Thoracic aorta (tissue), 2 donors: Measurements from ENCODE around the gene ZNF668. TPM values are rescaled to one million over a fixed set of nuclear protein-coding genes. Genes with fewer than 3 reads are reported as not detected.

ENCODE experiments used
- ATAC-seq: fragments of 150-250 bp; one replicate; pipeline ENCODE4 v1.8.0; 2017; ENCODE audit warnings: low read depth; ENCODE audit not compliant: insufficient number of reproducible peaks, low FRiP score
- DNase-seq: peaks from one replicate; pipeline ENCODE4 v3.0.0-alpha.2; 2020; ENCODE audit warnings: low spot score
- H3K27ac ChIP-seq, 2 donors: fragments of 200-600 bp; sonication (generic); 1 replicate in 1 of 2; 2 replicates in 1 of 2; pipeline ENCODE4 v1.5.1; 2016; ENCODE audit warnings: mild to moderate bottlenecking in 2 of 2, moderate library complexity in 2 of 2
- H3K27me3 ChIP-seq: fragments of 200-600 bp; sonication (generic); replicated peaks from 2 replicates; pipeline ENCODE4 v1.6.0; 2016; ENCODE audit warnings: mild to moderate bottlenecking; ENCODE audit not compliant: insufficient read depth
- H3K36me3 ChIP-seq: fragments of 200-600 bp; sonication (generic); one replicate; pipeline ENCODE4 v1.5.1; 2016
- H3K4me1 ChIP-seq, 2 donors: fragments of 200-600 bp; sonication (generic); 1 replicate in 1 of 2; 2 replicates in 1 of 2; pipeline versions ENCODE4 v1.5.1 to v1.6.0; 2016; ENCODE audit warnings: low read depth in 2 of 2, mild to moderate bottlenecking in 1 of 2; ENCODE audit not compliant: control insufficient read depth in 1 of 2
- H3K4me3 ChIP-seq: fragments of 200-600 bp; sonication (generic); 2 replicates; pipeline ENCODE4 v1.5.1; 2016; ENCODE audit warnings: mild to moderate bottlenecking
- H3K9me3 ChIP-seq: fragments of 200-600 bp; sonication (generic); 2 replicates; pipeline ENCODE4 v1.5.1; 2016
- CTCF ChIP-seq: fragments of 200-600 bp; sonication (generic); IDR thresholded peaks from one replicate; pipeline ENCODE4 v1.5.1; 2019; ENCODE audit warnings: antibody characterized with exemption
- total RNA-seq, 2 donors: library from RNA; depleted of rRNA; stranded (reverse); fragments of >200 nt; gene quantifications; one replicate each; pipeline versions ENCODE4 v1.1.0 to v1.2.3, GENCODE V29; 2016

Gene ZNF668
- total RNA-seq, 2 donors from 2014 or later: 10.3 to 14.5 TPM

- H3K4me1 ChIP-seq: peaks cover 13 to 35% of the 10 kb centered on the region in 2 donors
- ATAC-seq: no peak
Observed at GRCh38 chr16:31110106-31111034, 36.3 kb upstream of the ZNF668 start.

GRCh38 chr16:31109622-31110021, 35.6 kb upstream of the ZNF668 start:
- Histone ChIP-seq H3K27me3 (no peaks in the 10 kb centered on the region), H3K36me3 (peaks cover 29% of the 10 kb centered on the region), H3K4me1 (peaks cover 13 to 35% of the 10 kb centered on the region in 2 donors), H3K4me3 (no peak overlapping the region), H3K9me3 (no peaks in the 10 kb centered on the region), H3K27ac (peak overlapping the region in 1 of 2 donors; percentile 91)
- DNase-seq (no peak), ATAC-seq (no peak)
- TF ChIP-seq CTCF: no peak

More at GRCh38 chr16:31110106-31111034, 36.3 kb upstream of the ZNF668 start:
- no peaks in the 10 kb centered on the region for H3K9me3 ChIP-seq
- no peak overlapping the region for H3K27ac ChIP-seq
- TF ChIP-seq CTCF: no peak
- H3K36me3 ChIP-seq: peaks cover 29% of the 10 kb centered on the region
- H3K27me3 ChIP-seq: no peaks in the 10 kb centered on the region
- no peak for DNase-seq
- H3K4me3 ChIP-seq: no peak overlapping the region

GRCh38 chr16:31108794-31109558, 34.9 kb upstream of the ZNF668 start:
- H3K4me3 ChIP-seq: peak overlapping the region; percentile 100
- peaks cover 29% of the 10 kb centered on the region for H3K36me3 ChIP-seq
- no peaks in the 10 kb centered on the region for H3K9me3 ChIP-seq
- no peaks in the 10 kb centered on the region for H3K27me3 ChIP-seq
- ATAC-seq (no peak), DNase-seq (no peak)
- TF ChIP-seq CTCF: no peak
- peaks cover 13 to 35% of the 10 kb centered on the region in 2 donors for H3K4me1 ChIP-seq
- peak overlapping the region; percentile 91 to 97 for H3K27ac ChIP-seq

GRCh38 chr16:31108035-31108793, 34.2 kb upstream of the ZNF668 start, which contains the start of gene BCKDK:
TSS of gene BCKDK (plus strand) at chr16:31108386. CDS start at chr16:31109224, 838 bp downstream.
- Histone ChIP-seq H3K4me3 (peak within 1 kb of the TSS; percentile 100), H3K36me3 (peaks cover 29% of the 10 kb centered on the region), H3K27ac (peak within 1 kb of the TSS; percentile 91 to 97), H3K9me3 (no peaks in the 10 kb centered on the region), H3K27me3 (no peaks in the 10 kb centered on the region), H3K4me1 (peaks cover 13 to 32% of the 10 kb centered on the region in 2 donors)
- ATAC-seq: peak; percentile 61
- no peak for TF ChIP-seq CTCF
- no peak for DNase-seq
